ENCODE data around the gene PRR5L.

The PRR5L gene

GRCh38 chr11:36361472-36361871 is 65.4 kb downstream of the PRR5L start:
- Mint-ChIP-seq H3K36me3 (ENCODE audit: insufficient read depth) (peaks cover 3% of the 10 kb centered on the region), H3K27me3 (no peaks in the 10 kb centered on the region), H3K9me3 (no peaks in the 10 kb centered on the region), H3K4me1 (ENCODE audit: low read depth in 2 of 2) (peaks cover 30 to 74% of the 10 kb centered on the region in 2 donors), H3K27ac (peak overlapping the region; percentile 59 to 83), H3K4me3 (peak overlapping the region; percentile 57 to 77)
- no peak for DNase-seq
- no peak for ATAC-seq (replicated peaks)

- no peaks in the 10 kb centered on the region for H3K9me3 Mint-ChIP-seq
- ATAC-seq (replicated peaks) (no peak), DNase-seq (no peak)
- peaks cover 3% of the 10 kb centered on the region for H3K36me3 Mint-ChIP-seq (ENCODE audit: insufficient read depth)
- peak overlapping the region; percentile 59 to 83 for H3K27ac Mint-ChIP-seq
- H3K4me1 Mint-ChIP-seq (ENCODE audit: low read depth in 2 of 2): peaks cover 29 to 73% of the 10 kb centered on the region in 2 donors
- peak overlapping the region; percentile 57 to 77 for H3K4me3 Mint-ChIP-seq
- no peaks in the 10 kb centered on the region for H3K27me3 Mint-ChIP-seq
Observed at GRCh38 chr11:36361901-36362391, 65.9 kb downstream of the PRR5L start.

GRCh38 chr11:36362902-36363301 is 66.8 kb downstream of the PRR5L start:
- H3K4me3 Mint-ChIP-seq: peak overlapping the region in 1 of 2 donors; percentile 77
- peaks cover 3% of the 10 kb centered on the region for H3K36me3 Mint-ChIP-seq (ENCODE audit: insufficient read depth)
- ATAC-seq (replicated peaks) (no peak), DNase-seq (no peak)
- H3K27me3 Mint-ChIP-seq: no peaks in the 10 kb centered on the region
- H3K27ac Mint-ChIP-seq: peak overlapping the region in 1 of 2 donors; percentile 83
- H3K4me1 Mint-ChIP-seq (ENCODE audit: low read depth in 2 of 2): peaks cover 27 to 63% of the 10 kb centered on the region in 2 donors
- H3K9me3 Mint-ChIP-seq: no peaks in the 10 kb centered on the region

- Mint-ChIP-seq H3K27me3 (no peaks in the 10 kb centered on the region), H3K4me3 (peak overlapping the region in 1 of 2 donors; percentile 77), H3K4me1 (ENCODE audit: low read depth in 2 of 2) (peaks cover 26 to 56% of the 10 kb centered on the region in 2 donors), H3K27ac (peak overlapping the region in 1 of 2 donors; percentile 83), H3K9me3 (no peaks in the 10 kb centered on the region), H3K36me3 (ENCODE audit: insufficient read depth) (peaks cover 3% of the 10 kb centered on the region)
- DNase-seq: no peak
- ATAC-seq (replicated peaks): no peak
Observed at GRCh38 chr11:36363361-36364268, 67.5 kb downstream of the PRR5L start.

- H3K4me1 Mint-ChIP-seq (ENCODE audit: low read depth in 2 of 2): peaks cover 24 to 50% of the 10 kb centered on the region in 2 donors
- peak overlapping the region in 1 of 2 donors; percentile 77 for H3K4me3 Mint-ChIP-seq
- peak overlapping the region in 1 of 2 donors; percentile 54 for H3K27ac Mint-ChIP-seq
- H3K36me3 Mint-ChIP-seq (ENCODE audit: insufficient read depth): peaks cover 1% of the 10 kb centered on the region
- no peaks in the 10 kb centered on the region for H3K27me3 Mint-ChIP-seq
- no peak for ATAC-seq (replicated peaks)
- DNase-seq: no peak
- no peaks in the 10 kb centered on the region for H3K9me3 Mint-ChIP-seq
Observed at GRCh38 chr11:36364551-36365325, 68.7 kb downstream of the PRR5L start.

- DNase-seq: no peak
- no peaks in the 10 kb centered on the region for H3K27me3 Mint-ChIP-seq
- ATAC-seq (replicated peaks): no peak
Observed at GRCh38 chr11:36365907-36366306, 69.8 kb downstream of the PRR5L start.

GRCh38 chr11:36367806-36368680 is 72.0 kb downstream of the PRR5L start:
- Mint-ChIP-seq H3K9me3 (peaks cover 0 to 3% of the 10 kb centered on the region in 2 donors), H3K4me3 (no peak overlapping the region), H3K36me3 (ENCODE audit: insufficient read depth) (no peaks in the 10 kb centered on the region), H3K4me1 (ENCODE audit: low read depth in 2 of 2) (peaks cover 7 to 30% of the 10 kb centered on the region in 2 donors), H3K27me3 (no peaks in the 10 kb centered on the region), H3K27ac (no peak overlapping the region)
- ATAC-seq (replicated peaks): no peak
- no peak for DNase-seq

More at GRCh38 chr11:36365907-36366306, 69.8 kb downstream of the PRR5L start:
- Mint-ChIP-seq H3K27ac (peak overlapping the region in 1 of 2 donors; percentile 6), H3K9me3 (peaks cover 0 to 3% of the 10 kb centered on the region in 2 donors), H3K4me3 (no peak overlapping the region), H3K36me3 (ENCODE audit: insufficient read depth) (no peaks in the 10 kb centered on the region), H3K4me1 (ENCODE audit: low read depth in 2 of 2) (peaks cover 14 to 38% of the 10 kb centered on the region in 2 donors)

- DNase-seq (no peak), ATAC-seq (replicated peaks) (no peak)
- H3K27me3 Mint-ChIP-seq: no peaks in the 10 kb centered on the region
- no peak overlapping the region for H3K27ac Mint-ChIP-seq
- H3K4me1 Mint-ChIP-seq (ENCODE audit: low read depth in 2 of 2): peaks cover 11 to 30% of the 10 kb centered on the region in 2 donors
- peaks cover 3% of the 10 kb centered on the region for H3K36me3 Mint-ChIP-seq (ENCODE audit: insufficient read depth)
- H3K9me3 Mint-ChIP-seq: peaks cover 0 to 3% of the 10 kb centered on the region in 2 donors
- H3K4me3 Mint-ChIP-seq: no peak overlapping the region
Observed at GRCh38 chr11:36371181-36371580, 75.1 kb downstream of the PRR5L start.

- H3K36me3 Mint-ChIP-seq (ENCODE audit: insufficient read depth): peaks cover 7% of the 10 kb centered on the region
- ATAC-seq (replicated peaks) (no peak), DNase-seq (no peak)
- H3K27me3 Mint-ChIP-seq: no peaks in the 10 kb centered on the region
- H3K27ac Mint-ChIP-seq: no peak overlapping the region
- H3K4me3 Mint-ChIP-seq: no peak overlapping the region
- H3K4me1 Mint-ChIP-seq (ENCODE audit: low read depth in 2 of 2): peaks cover 11 to 31% of the 10 kb centered on the region in 2 donors
- H3K9me3 Mint-ChIP-seq: peaks cover 0 to 3% of the 10 kb centered on the region in 2 donors
Observed at GRCh38 chr11:36371590-36371989, 75.5 kb downstream of the PRR5L start.

GRCh38 chr11:36372101-36372771 is 76.1 kb downstream of the PRR5L start:
- Mint-ChIP-seq H3K36me3 (ENCODE audit: insufficient read depth) (peaks cover 13% of the 10 kb centered on the region), H3K27me3 (no peaks in the 10 kb centered on the region), H3K4me3 (no peak overlapping the region), H3K9me3 (peaks cover 0 to 3% of the 10 kb centered on the region in 2 donors), H3K27ac (no peak overlapping the region), H3K4me1 (ENCODE audit: low read depth in 2 of 2) (peaks cover 11 to 31% of the 10 kb centered on the region in 2 donors)
- no peak for DNase-seq
- ATAC-seq (replicated peaks): no peak

GRCh38 chr11:36373016-36374010 is 77.2 kb downstream of the PRR5L start:
- ATAC-seq (replicated peaks): no peak
- Mint-ChIP-seq H3K4me3 (no peak overlapping the region), H3K36me3 (ENCODE audit: insufficient read depth) (peaks cover 24% of the 10 kb centered on the region), H3K27me3 (no peaks in the 10 kb centered on the region), H3K27ac (peak overlapping the region in 1 of 2 donors; percentile 66), H3K9me3 (peaks cover 0 to 3% of the 10 kb centered on the region in 2 donors), H3K4me1 (ENCODE audit: low read depth in 2 of 2) (peaks cover 17 to 38% of the 10 kb centered on the region in 2 donors)
- DNase-seq: no peak

Data from effector memory CD8-positive, alpha-beta T cell (primary cell).